GM10266 (cell line): ENCODE measurements around the gene UQCR11.

Experiments
- DNase-seq: peaks from one replicate; pipeline ENCODE4 v3.0.0; 2012; ENCODE audit errors: extremely low spot score
- CTCF ChIP-seq: IDR thresholded peaks from 2 replicates; pipeline ENCODE4 v1.5.1; 2012; ENCODE audit warnings: mild to moderate bottlenecking, low read depth; ENCODE audit not compliant: control insufficient read depth, insufficient read depth; ENCODE audit errors: missing control alignments

Gene UQCR11

DNA sequence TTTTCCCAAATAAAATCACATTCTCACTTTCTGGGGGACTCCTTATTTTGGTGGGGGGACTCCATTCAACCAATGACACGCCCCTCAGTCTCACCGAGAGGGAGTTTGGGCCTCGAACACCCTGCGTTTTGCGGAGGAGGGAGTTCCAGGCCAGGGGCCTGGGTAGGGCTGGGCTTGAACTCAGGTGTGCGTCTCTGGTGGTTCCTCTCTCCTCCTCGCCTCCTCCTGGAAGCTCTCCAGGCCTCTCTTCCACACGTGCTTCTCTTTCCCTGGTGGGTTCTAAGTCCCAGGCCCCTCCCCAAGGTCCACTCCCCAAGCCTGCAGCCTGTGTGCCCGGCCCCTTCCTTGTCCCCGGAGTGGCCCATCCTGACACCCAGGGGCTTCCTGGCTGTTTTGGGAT is 51.8 kb downstream of the UQCR11 start:
- TF ChIP-seq CTCF: no peak
- no peak for DNase-seq

GRCh38 chr19:1551068-1552040 is 53.9 kb downstream of the UQCR11 start:
- DNase-seq: no peak
- no peak for TF ChIP-seq CTCF

GRCh38 chr19:1549332-1549945 is 55.8 kb downstream of the UQCR11 start:
- no peak for DNase-seq
- TF ChIP-seq CTCF: no peak
